SK-N-SH (cell line): ENCODE measurements around the gene APOO. TPM values are rescaled to one million over a fixed set of nuclear protein-coding genes. Genes with fewer than 3 reads are reported as not detected.

Experiments
- CTCF ChIA-PET: fragments of 300-600, 350-600 bp; formaldehyde crosslinking; extraction: SDS; loops from one replicate; lab custom pipeline; 2021; lab: Yijun Ruan, JAX
- POLR2A ChIA-PET: fragments of 350-600 bp; sonication (Branson Sonifier 250); formaldehyde crosslinking; extraction: SDS; loops from one replicate; lab custom pipeline; 2020; ENCODE audit warnings: antibody characterized with exemption, inconsistent platforms; lab: Yijun Ruan, JAX
- DNase-seq: peaks from one replicate; pipeline ENCODE4 v3.0.0; 2012
- H2AFZ ChIP-seq: fragments of 200-600 bp; sonication (generic); 2 replicates; pipeline ENCODE4 v1.8.1; 2016; ENCODE audit warnings: antibody characterized with exemption, mild to moderate bottlenecking, low read depth
- H3F3A ChIP-seq: fragments of 200-600 bp; sonication (generic); replicated peaks from 2 replicates; pipeline ENCODE3; 2016; ENCODE audit warnings: antibody characterized with exemption, mild to moderate bottlenecking; ENCODE audit not compliant: insufficient read depth
- H3K27ac ChIP-seq, 2 experiments: fragments of 200-500 bp in 1 of 2; fragments of 200-600 bp in 1 of 2; sonication (Bioruptor generic) in 1 of 2; sonication (generic), shearing (Covaris generic) in 1 of 2; 2 replicates each; pipeline versions ENCODE4 v1.5.1 to v1.6.1; 2014 to 2016; ENCODE audit warnings: low read depth in 2 of 2, inconsistent platforms in 1 of 2, low read length in 1 of 2, mild to moderate bottlenecking in 1 of 2, mixed read lengths in 1 of 2
- H3K27me3 ChIP-seq: fragments of 200-600 bp; sonication (generic), shearing (Covaris generic); 2 replicates; pipeline ENCODE4 v1.6.1; 2016; ENCODE audit warnings: mixed run types; ENCODE audit not compliant: insufficient read depth
- H3K36me3 ChIP-seq, 2 experiments: fragments of 200-500 bp in 1 of 2; fragments of 200-600 bp in 1 of 2; sonication (Bioruptor generic) in 1 of 2; sonication (generic) in 1 of 2; replicated peaks in 1 of 2; 2 replicates each; pipeline versions ENCODE3 to v1.5.1; 2014 to 2016; ENCODE audit warnings: low read length in 1 of 2, mild to moderate bottlenecking in 1 of 2; ENCODE audit not compliant: insufficient read depth in 2 of 2, control insufficient read depth in 1 of 2
- H3K4me1 ChIP-seq, 2 experiments: fragments of 200-500 bp in 1 of 2; fragments of 200-600 bp in 1 of 2; sonication (Bioruptor generic) in 1 of 2; sonication (generic), shearing (Covaris generic) in 1 of 2; 2 replicates each; pipeline versions ENCODE4 v1.5.1 to v1.6.1; 2014 to 2016; ENCODE audit warnings: low read depth in 1 of 2, low read length in 1 of 2, mixed run types in 1 of 2; ENCODE audit not compliant: insufficient read depth in 2 of 2, control insufficient read depth in 1 of 2
- H3K4me2 ChIP-seq: fragments of 200-600 bp; sonication (generic), shearing (Covaris generic); 2 replicates; pipeline ENCODE4 v1.6.1; 2017; ENCODE audit warnings: mixed run types
- H3K4me3 ChIP-seq, 2 experiments: fragments of 200-500 bp in 1 of 2; fragments of 200-600 bp in 1 of 2; sonication (Bioruptor generic) in 1 of 2; sonication (generic), shearing (Covaris generic) in 1 of 2; 2 replicates each; pipeline versions ENCODE4 v1.5.1 to v1.8.1; 2014 to 2016; ENCODE audit warnings: low read depth in 2 of 2, inconsistent platforms in 1 of 2, low read length in 1 of 2, mild to moderate bottlenecking in 1 of 2, mixed read lengths in 1 of 2, moderate library complexity in 1 of 2
- H3K79me2 ChIP-seq: fragments of 200-600 bp; sonication (generic); 2 replicates; pipeline ENCODE4 v1.8.1; 2017; ENCODE audit warnings: mild to moderate bottlenecking; ENCODE audit not compliant: insufficient read depth
- H3K9ac ChIP-seq: fragments of 200-600 bp; sonication (generic); 2 replicates; pipeline ENCODE4 v1.6.1; 2017; ENCODE audit warnings: mixed run types
- H3K9me2 ChIP-seq: fragments of 200-600 bp; sonication (generic); 2 replicates; pipeline ENCODE4 v1.6.1; 2017; ENCODE audit warnings: mixed run types
- H3K9me3 ChIP-seq: fragments of 200-600 bp; sonication (generic); 2 replicates; pipeline ENCODE4 v1.6.1; 2017; ENCODE audit warnings: mixed run types, mild to moderate bottlenecking, moderate library complexity
- H4K20me1 ChIP-seq: fragments of 200-600 bp; sonication (generic); 2 replicates; pipeline ENCODE4 v1.6.1; 2017; ENCODE audit warnings: mild to moderate bottlenecking, mixed run types; ENCODE audit not compliant: insufficient read depth
- CHD2 ChIP-seq: fragments of 150-350 bp; IDR thresholded peaks from 2 replicates; pipeline ENCODE4 v1.6.1; 2018; ENCODE audit warnings: low read length; ENCODE audit not compliant: partially characterized antibody
- EP300 ChIP-seq, 2 experiments: IDR thresholded peaks; 2 replicates each; pipeline versions ENCODE4 v1.4.0 to v1.6.1; 2012; ENCODE audit warnings: borderline replicate concordance in 1 of 2, low read depth in 1 of 2, low read length in 1 of 2
- JUND ChIP-seq: IDR thresholded peaks from 2 replicates; pipeline ENCODE4 v1.4.0; 2012
- MXI1 ChIP-seq: IDR thresholded peaks from 2 replicates; pipeline ENCODE4 v1.6.1; 2012; ENCODE audit warnings: mild to moderate bottlenecking, low read depth, low read length, improper control_type of control experiment
- POLR2AphosphoS5 ChIP-seq: IDR thresholded peaks from 2 replicates; pipeline ENCODE4 v1.6.1; 2012; ENCODE audit warnings: low read depth, low read length
- RFX5 ChIP-seq: IDR thresholded peaks from 2 replicates; pipeline ENCODE4 v1.6.1; 2012; ENCODE audit warnings: mild to moderate bottlenecking, improper control_type of control experiment, low read length
- SIN3A ChIP-seq: IDR thresholded peaks from 2 replicates; pipeline ENCODE4 v1.6.1; 2012; ENCODE audit warnings: low read depth, mild to moderate bottlenecking, low read length, moderate library complexity, borderline replicate concordance
- USF2 ChIP-seq: fragments of 150-350 bp; IDR thresholded peaks from 2 replicates; pipeline ENCODE4 v1.6.1; 2017; ENCODE audit warnings: antibody characterized with exemption, low read length, low read depth, borderline replicate concordance
- YY1 ChIP-seq: IDR thresholded peaks from 2 replicates; pipeline ENCODE4 v1.4.0; 2012; ENCODE audit warnings: low read depth, mild to moderate bottlenecking
- WGBS: methylation state at CpG from one replicate; pipeline ENCODE4 v1.1.6; 2017; ENCODE audit warnings: low lambda C conversion rate; 5-methylcytosine and 5-hydroxymethylcytosine counted together
- polyA plus RNA-seq, 3 experiments: library from polyadenylated mRNA; depleted of rRNA; stranded (reverse); fragments of >200 nt; gene quantifications; 2 replicates each; pipeline ENCODE4 v1.2.3, GENCODE V29; 2012
- TF ChIP-seq, protein P1 (sequence below): IDR thresholded peaks from 2 replicates; pipeline ENCODE4 v1.6.1; 2012; ENCODE audit warnings: mild to moderate bottlenecking, low read depth, low read length, moderate library complexity
- TF ChIP-seq, protein P2 (sequence below): fragments of 200-600 bp; sonication (generic); IDR thresholded peaks from 2 replicates; pipeline ENCODE4 v1.6.1; 2017; ENCODE audit warnings: antibody characterized with exemption, mild to moderate bottlenecking, moderate library complexity
- TF ChIP-seq, protein P3 (sequence below): IDR thresholded peaks from 2 replicates; pipeline ENCODE4 v1.4.0; 2012; ENCODE audit warnings: low read depth

The APOO gene
- polyA plus RNA-seq, 1 of the 3 experiments (the other 2 are of a cell fraction) = 22.0 TPM

- no peak for TF ChIP-seq SIN3A
- TF ChIP-seq, all 33 proteins: peak for 0
Measured at GRCh38 chrX:23855569-23855968, 52.2 kb downstream of the APOO start (continued).

- DNase-seq = no peak
- Histone ChIP-seq H3K9me2 (no peaks in the 10 kb centered on the region), H3K27me3 (no peaks in the 10 kb centered on the region; the same call in 1 of the 2 replicates), H2AFZ (no peak overlapping the region), H3K4me1 (no peaks in the 10 kb centered on the region), H3K9me3 (no peaks in the 10 kb centered on the region), H3K4me2 (no peak overlapping the region), H3F3A (no peaks in the 10 kb centered on the region), H3K36me3 (no peaks in the 10 kb centered on the region), H4K20me1 (no peaks in the 10 kb centered on the region), H3K79me2 (no peaks in the 10 kb centered on the region), H3K27ac (no peak overlapping the region), H3K9ac (no peak overlapping the region), H3K4me3 (no peak overlapping the region)
- WGBS = 47% methylated on average over 3 of the region's 3 CpGs
- ChIA-PET CTCF (interaction anchor here (1.4 kb wide), 1 partner anchor 10 kb away, joined by 3 read pairs; no protein-coding TSS in a partner anchor), POLR2A (no interaction called here)
- TF ChIP-seq POLR2AphosphoS5 (no peak), EP300 (IDR thresholded peaks at IDR 0.05; ENCODE audit: borderline replicate concordance in 1 of 2, low read depth in 1 of 2, low read length in 1 of 2) (no peak), MXI1 (no peak), CHD2 (no peak), USF2 (no peak), JUND (no peak), RFX5 (no peak), YY1 (no peak)
- TF ChIP-seq, protein P1, sequence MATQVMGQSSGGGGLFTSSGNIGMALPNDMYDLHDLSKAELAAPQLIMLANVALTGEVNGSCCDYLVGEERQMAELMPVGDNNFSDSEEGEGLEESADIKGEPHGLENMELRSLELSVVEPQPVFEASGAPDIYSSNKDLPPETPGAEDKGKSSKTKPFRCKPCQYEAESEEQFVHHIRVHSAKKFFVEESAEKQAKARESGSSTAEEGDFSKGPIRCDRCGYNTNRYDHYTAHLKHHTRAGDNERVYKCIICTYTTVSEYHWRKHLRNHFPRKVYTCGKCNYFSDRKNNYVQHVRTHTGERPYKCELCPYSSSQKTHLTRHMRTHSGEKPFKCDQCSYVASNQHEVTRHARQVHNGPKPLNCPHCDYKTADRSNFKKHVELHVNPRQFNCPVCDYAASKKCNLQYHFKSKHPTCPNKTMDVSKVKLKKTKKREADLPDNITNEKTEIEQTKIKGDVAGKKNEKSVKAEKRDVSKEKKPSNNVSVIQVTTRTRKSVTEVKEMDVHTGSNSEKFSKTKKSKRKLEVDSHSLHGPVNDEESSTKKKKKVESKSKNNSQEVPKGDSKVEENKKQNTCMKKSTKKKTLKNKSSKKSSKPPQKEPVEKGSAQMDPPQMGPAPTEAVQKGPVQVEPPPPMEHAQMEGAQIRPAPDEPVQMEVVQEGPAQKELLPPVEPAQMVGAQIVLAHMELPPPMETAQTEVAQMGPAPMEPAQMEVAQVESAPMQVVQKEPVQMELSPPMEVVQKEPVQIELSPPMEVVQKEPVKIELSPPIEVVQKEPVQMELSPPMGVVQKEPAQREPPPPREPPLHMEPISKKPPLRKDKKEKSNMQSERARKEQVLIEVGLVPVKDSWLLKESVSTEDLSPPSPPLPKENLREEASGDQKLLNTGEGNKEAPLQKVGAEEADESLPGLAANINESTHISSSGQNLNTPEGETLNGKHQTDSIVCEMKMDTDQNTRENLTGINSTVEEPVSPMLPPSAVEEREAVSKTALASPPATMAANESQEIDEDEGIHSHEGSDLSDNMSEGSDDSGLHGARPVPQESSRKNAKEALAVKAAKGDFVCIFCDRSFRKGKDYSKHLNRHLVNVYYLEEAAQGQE = no peak
- TF ChIP-seq, protein P2, sequence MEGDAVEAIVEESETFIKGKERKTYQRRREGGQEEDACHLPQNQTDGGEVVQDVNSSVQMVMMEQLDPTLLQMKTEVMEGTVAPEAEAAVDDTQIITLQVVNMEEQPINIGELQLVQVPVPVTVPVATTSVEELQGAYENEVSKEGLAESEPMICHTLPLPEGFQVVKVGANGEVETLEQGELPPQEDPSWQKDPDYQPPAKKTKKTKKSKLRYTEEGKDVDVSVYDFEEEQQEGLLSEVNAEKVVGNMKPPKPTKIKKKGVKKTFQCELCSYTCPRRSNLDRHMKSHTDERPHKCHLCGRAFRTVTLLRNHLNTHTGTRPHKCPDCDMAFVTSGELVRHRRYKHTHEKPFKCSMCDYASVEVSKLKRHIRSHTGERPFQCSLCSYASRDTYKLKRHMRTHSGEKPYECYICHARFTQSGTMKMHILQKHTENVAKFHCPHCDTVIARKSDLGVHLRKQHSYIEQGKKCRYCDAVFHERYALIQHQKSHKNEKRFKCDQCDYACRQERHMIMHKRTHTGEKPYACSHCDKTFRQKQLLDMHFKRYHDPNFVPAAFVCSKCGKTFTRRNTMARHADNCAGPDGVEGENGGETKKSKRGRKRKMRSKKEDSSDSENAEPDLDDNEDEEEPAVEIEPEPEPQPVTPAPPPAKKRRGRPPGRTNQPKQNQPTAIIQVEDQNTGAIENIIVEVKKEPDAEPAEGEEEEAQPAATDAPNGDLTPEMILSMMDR = no peak
- TF ChIP-seq, protein P3, sequence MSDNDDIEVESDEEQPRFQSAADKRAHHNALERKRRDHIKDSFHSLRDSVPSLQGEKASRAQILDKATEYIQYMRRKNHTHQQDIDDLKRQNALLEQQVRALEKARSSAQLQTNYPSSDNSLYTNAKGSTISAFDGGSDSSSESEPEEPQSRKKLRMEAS = no peak
Measured at GRCh38 chrX:23854945-23855344, 52.8 kb downstream of the APOO start.
